Central memory CD8-positive, alpha-beta T cell (primary cell): ENCODE results near the gene MYO7A.

Source experiments
- ATAC-seq: fragments of 150-1000 bp; cut with Tn5 transposase; replicated peaks from 2 replicates; pipeline ENCODE4 v1.10.0; 2022; ENCODE audit warnings: mild to moderate bottlenecking, moderate FRiP score, moderate number of reproducible peaks; ENCODE audit not compliant: poor library complexity, severe bottlenecking; ENCODE audit errors: extremely low read depth
- DNase-seq, 2 donors: peaks; one replicate each; pipeline ENCODE4 v3.0.0; 2021; ENCODE audit warnings: low spot score in 2 of 2
- H3K27ac Mint-ChIP-seq: one replicate; pipeline ENCODE4 v1.8.0; 2022; ENCODE audit warnings: low read depth, mild to moderate bottlenecking, moderate library complexity, mixed read lengths
- H3K27me3 Mint-ChIP-seq: one replicate; pipeline ENCODE4 v1.8.0; 2022; ENCODE audit warnings: mixed read lengths
- H3K36me3 Mint-ChIP-seq: one replicate; pipeline ENCODE4 v1.8.0; 2022; ENCODE audit warnings: mild to moderate bottlenecking, moderate library complexity, mixed read lengths; ENCODE audit not compliant: insufficient read depth
- H3K4me1 Mint-ChIP-seq: one replicate; pipeline ENCODE4 v1.8.0; 2022; ENCODE audit warnings: mixed read lengths
- H3K4me3 Mint-ChIP-seq: one replicate; pipeline ENCODE4 v1.8.0; 2022; ENCODE audit warnings: mild to moderate bottlenecking, moderate library complexity, mixed read lengths
- H3K9me3 Mint-ChIP-seq: one replicate; pipeline ENCODE4 v1.8.0; 2022; ENCODE audit warnings: mixed read lengths

The MYO7A gene

DNA sequence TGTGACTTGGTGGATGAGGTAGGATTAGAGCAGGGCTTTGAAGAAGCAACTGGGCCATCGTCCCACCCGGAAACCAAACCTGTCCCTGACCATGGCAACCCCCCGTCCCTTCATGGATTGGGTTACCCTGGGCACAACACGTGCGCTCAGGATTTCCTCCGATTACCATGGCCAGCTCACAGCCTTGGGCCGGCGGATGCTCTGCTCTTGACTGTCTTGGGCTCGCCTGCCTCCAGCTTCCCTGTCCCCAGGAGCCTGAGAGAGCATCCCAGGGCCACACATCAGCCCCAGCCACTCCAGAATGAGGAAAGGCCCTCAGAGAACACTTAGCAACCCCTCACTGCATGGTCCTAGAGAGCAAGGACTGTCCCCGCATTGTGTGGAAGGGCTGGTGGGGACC, 22.8 kb downstream of the MYO7A start:
- Mint-ChIP-seq H3K36me3 (peaks cover 2% of the 10 kb centered on the region), H3K4me3 (no peak overlapping the region), H3K9me3 (no peaks in the 10 kb centered on the region), H3K27ac (no peak overlapping the region), H3K4me1 (peaks cover 35% of the 10 kb centered on the region), H3K27me3 (no peaks in the 10 kb centered on the region)
- ATAC-seq (no peak), DNase-seq (no peak)

DNA sequence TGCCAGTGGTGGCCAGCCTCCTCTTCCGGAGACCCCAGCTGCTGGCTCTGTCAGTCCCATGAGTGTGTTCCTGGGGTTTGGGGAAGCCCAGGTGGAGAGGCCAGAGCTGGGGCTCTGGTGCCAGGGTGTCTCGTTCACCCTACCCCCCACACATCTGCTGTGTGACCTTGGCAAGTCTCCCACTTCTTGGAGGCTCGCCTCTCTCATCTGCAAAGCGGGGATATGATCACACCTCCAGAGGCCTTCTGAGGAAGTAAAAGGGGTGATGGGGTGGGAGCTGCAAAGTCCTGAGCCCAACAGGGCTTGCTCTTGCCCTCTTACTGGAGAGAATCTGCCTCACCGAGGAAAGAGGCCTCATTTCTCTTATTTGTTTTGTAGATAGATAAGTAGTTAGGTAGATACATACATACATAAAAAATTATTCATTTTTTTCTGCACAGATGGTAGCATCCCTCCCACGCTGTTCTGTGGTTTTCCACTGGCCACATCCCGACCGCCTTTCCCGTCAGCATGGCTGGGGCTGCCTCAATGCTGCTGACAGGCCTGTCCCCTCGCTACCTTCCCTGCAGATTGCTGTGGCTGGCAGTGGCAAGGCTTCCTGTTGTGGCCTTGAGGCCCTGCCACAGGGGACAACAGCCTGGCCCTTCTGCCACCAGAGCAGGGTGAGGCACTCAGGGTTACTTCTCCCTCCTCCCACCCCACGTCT, 23.9 kb downstream of the MYO7A start:
- ATAC-seq = peak; percentile 66
- Mint-ChIP-seq H3K27ac (peak overlapping the region; percentile 26), H3K27me3 (no peaks in the 10 kb centered on the region), H3K4me3 (peak overlapping the region; percentile 9), H3K4me1 (peaks cover 35% of the 10 kb centered on the region), H3K36me3 (peaks cover 2% of the 10 kb centered on the region), H3K9me3 (no peaks in the 10 kb centered on the region)
- DNase-seq = peak in 1 of 2 donors; percentile 45

DNA sequence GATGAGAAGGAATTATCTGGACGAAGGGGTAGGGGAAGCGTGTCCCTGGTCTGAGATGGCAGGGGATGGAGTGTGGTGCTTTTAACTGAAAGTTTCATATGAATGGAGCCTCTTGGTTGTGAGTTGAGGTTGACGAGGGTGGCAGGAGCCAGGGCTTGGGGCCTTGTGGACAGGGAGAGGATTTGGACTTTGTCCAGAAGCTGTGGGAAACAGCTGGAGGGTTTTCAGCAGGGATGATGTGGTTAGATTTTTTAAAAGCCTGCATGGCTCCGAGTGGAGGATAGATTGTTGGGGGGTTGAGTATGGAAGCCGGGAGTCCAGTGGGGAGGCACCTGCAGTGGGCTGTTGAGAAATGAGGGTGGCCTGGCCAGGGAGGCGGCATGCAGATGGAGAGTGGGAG, 24.8 kb downstream of the MYO7A start:
- peak overlapping the region; percentile 26 for H3K27ac Mint-ChIP-seq

DNA sequence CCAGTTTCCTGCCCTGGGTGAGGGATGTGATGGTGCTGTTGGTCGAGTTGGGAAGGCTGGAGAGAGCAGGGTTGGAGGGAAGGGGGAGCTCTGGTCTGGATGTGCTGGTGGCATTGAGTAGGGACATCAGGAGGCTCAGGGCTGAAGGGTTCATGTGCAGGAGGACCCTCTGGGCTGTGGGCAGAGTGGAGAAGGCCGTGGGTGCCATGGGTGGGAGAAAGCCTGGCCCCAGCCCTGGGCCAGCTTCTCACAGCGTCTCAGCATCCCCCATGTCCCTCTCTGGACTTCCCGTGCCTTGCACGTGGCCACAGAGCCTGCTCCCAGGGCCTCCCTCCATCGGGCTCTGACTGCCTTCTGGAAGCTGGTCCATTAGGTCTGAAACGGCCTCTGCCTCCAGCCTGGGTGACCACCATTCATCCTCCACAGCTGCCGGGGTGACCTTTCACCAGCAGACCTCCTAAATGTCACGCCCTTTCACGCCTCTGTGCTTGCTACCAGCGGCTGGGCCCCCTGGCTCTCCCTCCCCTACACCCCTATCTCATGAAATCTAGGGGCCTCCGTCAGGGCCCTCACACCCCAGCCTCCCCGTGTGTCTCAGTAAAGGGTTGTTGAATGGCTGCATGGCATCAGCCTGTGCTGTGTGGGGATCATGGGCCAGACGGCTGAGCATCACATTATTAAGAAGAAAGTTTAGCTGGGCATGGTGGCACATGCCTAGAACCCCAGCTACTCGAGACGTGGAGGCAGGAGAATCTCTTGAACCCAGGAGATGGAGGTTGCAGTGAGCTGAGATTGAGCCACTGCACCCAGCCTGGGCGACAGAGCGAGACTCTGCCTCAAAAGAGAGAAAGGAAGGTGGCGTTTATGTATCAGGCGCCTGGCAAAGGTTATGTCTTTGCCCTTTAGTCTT, 25.5 kb downstream of the MYO7A start:
- ATAC-seq (no peak), DNase-seq (no peak)
- no peak overlapping the region for H3K4me3 Mint-ChIP-seq
- H3K36me3 Mint-ChIP-seq = peaks cover 2% of the 10 kb centered on the region
- H3K4me1 Mint-ChIP-seq = peaks cover 28% of the 10 kb centered on the region
- no peaks in the 10 kb centered on the region for H3K9me3 Mint-ChIP-seq
- H3K27me3 Mint-ChIP-seq = no peaks in the 10 kb centered on the region
- peak overlapping the region; percentile 26 for H3K27ac Mint-ChIP-seq

More for the DNA sequence above, 24.8 kb downstream of the MYO7A start:
- ATAC-seq (no peak), DNase-seq (no peak)
- Mint-ChIP-seq H3K4me1 (peaks cover 35% of the 10 kb centered on the region), H3K36me3 (peaks cover 2% of the 10 kb centered on the region), H3K27me3 (no peaks in the 10 kb centered on the region), H3K4me3 (peak overlapping the region; percentile 9), H3K9me3 (no peaks in the 10 kb centered on the region)

DNA sequence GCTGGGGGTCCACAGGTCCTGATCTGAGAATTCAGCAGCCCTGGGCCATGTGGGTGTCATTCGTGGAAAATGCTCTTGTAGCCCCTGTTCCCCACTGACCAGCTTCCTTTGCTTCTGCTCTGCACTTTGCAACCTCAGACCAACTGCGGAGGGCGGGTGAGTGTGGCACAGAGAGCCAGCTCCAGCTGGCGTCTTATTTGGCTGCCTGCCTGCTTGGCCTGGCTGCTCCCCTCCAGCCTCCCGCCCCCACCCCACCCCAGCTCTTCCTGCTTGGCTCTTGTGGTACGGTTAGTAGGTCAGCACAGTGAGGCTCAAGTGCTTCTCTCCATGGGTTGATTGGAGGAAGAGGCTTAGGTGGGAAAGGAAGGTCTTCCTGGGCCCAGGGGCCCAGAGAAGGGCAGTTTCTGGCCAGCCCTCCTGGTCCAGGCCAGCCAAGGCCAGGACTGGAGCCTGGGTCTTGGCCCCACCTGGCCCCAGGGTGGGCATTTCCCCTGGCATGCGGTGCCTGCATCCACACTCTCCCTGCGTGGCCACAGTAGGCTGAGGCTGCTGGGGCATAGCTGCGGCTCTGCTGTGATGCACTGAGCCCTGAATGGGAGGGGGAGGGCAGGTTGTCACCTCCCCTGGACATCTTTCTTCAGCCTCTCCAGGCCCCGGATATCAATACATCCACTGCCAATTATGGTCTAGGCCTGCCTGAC, 26.5 kb downstream of the MYO7A start:
- H3K9me3 Mint-ChIP-seq = no peaks in the 10 kb centered on the region
- peaks cover 27% of the 10 kb centered on the region for H3K4me1 Mint-ChIP-seq
- peaks cover 2% of the 10 kb centered on the region for H3K36me3 Mint-ChIP-seq
- no peak overlapping the region for H3K27ac Mint-ChIP-seq
- no peak overlapping the region for H3K4me3 Mint-ChIP-seq
- no peak for ATAC-seq
- DNase-seq = no peak
- H3K27me3 Mint-ChIP-seq = no peaks in the 10 kb centered on the region

DNA sequence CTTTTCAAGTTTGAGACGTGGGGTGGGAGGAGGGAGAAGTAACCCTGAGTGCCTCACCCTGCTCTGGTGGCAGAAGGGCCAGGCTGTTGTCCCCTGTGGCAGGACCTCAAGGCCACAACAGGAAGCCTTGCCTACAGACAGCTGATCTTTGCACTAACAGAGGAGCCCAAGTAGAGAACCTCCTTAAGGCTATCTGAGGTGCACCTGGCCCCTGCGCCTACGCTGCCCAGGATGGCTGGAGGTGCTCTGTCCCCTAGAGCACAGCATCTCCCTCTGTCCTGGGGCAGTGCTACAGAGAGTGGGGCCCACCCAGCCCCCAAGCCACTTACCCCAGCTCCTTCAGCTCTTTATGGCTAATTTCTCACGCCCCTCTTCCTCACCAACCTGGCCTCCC, 27.0 kb downstream of the MYO7A start:
- no peak overlapping the region for H3K4me3 Mint-ChIP-seq
- H3K36me3 Mint-ChIP-seq = peaks cover 2% of the 10 kb centered on the region
- H3K4me1 Mint-ChIP-seq = peaks cover 27% of the 10 kb centered on the region
- no peaks in the 10 kb centered on the region for H3K27me3 Mint-ChIP-seq
- H3K9me3 Mint-ChIP-seq = no peaks in the 10 kb centered on the region
- ATAC-seq = no peak
- no peak for DNase-seq
- H3K27ac Mint-ChIP-seq = no peak overlapping the region

DNA sequence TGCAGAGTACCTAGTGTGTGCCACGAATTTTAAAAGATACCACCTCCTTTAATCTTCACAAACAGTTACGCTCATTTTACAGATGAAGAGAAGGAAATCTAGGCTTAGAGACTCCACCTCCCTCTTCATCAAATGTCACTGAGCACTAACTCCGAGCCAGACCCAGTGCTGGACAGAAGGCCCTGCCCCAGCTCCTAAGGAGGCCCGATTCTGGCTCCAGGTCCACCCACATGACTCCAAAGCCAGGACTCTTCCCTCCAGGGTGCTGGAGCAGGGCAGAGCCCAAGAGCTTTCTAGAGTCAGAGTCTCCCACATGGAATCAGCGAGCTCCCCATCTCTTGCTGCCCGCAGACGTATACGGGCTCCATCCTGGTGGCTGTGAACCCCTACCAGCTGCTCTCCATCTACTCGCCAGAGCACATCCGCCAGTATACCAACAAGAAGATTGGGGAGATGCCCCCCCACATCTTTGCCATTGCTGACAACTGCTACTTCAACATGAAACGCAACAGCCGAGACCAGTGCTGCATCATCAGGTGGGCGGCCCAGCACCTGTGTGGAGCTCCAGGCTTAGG, 27.6 kb downstream of the MYO7A start:
- Mint-ChIP-seq H3K4me3 (no peak overlapping the region), H3K27ac (no peak overlapping the region), H3K36me3 (peaks cover 2% of the 10 kb centered on the region), H3K4me1 (peaks cover 27% of the 10 kb centered on the region), H3K9me3 (no peaks in the 10 kb centered on the region), H3K27me3 (no peaks in the 10 kb centered on the region)
- ATAC-seq (no peak), DNase-seq (no peak)

DNA sequence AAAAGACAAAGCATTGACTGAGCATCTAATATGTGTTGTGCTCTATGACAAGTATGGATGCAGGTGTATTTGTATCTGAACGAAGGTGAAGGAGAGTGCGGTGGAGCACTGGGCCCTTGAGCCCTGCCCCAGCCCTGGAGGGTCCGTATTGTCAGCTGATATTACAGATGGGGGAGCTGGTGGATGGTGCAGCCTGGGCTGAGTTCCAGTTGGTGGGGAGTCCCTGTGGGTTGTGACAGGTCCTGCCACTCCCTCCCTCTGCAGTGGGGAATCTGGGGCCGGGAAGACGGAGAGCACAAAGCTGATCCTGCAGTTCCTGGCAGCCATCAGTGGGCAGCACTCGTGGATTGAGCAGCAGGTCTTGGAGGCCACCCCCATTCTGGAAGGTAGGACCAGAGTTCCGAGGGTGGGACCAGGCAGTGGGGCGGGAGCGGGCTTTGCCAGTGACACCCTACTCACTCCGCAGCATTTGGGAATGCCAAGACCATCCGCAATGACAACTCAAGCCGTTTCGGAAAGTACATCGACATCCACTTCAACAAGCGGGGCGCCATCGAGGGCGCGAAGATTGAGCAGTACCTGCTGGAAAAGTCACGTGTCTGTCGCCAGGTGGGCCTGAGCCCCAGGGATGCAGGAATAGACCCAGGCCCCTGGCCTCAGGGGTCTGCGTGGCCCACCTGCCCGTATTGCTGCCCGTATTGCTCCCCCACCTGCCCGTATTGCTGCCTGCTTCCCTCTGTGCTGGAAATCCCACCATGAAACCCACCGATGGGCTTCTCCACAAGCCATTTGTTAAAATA, 28.6 kb downstream of the MYO7A start:
- H3K27me3 Mint-ChIP-seq = no peaks in the 10 kb centered on the region
- no peak overlapping the region for H3K4me3 Mint-ChIP-seq
- DNase-seq (no peak), ATAC-seq (no peak)
- no peak overlapping the region for H3K27ac Mint-ChIP-seq
- peaks cover 2% of the 10 kb centered on the region for H3K36me3 Mint-ChIP-seq
- H3K4me1 Mint-ChIP-seq = peaks cover 23% of the 10 kb centered on the region
- no peaks in the 10 kb centered on the region for H3K9me3 Mint-ChIP-seq

DNA sequence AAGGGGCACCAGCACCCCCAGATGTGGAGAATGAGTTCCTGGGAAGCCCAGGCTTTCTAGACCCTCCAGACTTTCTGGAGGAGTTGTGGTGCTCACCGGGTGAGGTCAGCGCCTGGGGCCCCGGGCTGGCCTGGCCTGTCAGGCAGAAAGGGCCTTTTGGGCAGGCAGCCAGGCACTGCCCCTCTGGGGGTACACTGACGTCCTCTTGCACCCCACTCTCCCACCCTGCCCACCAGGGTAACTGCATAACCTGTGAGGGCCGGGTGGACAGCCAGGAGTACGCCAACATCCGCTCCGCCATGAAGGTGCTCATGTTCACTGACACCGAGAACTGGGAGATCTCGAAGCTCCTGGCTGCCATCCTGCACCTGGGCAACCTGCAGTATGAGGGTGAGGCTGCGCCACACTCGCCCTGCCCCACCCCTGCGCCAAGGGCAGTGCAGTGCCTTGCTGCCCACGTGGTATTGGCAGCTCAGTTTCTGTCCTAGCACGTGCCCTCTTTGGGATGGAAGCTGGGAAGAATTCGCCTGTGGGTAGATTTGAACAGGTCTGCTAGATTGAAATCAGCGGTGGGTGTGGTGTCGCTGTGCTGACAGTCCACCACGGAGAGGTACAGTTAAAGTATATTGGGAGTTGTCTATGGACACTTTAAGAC, 30.1 kb downstream of the MYO7A start:
- no peak overlapping the region for H3K4me3 Mint-ChIP-seq
- H3K27me3 Mint-ChIP-seq = no peaks in the 10 kb centered on the region
- H3K36me3 Mint-ChIP-seq = no peaks in the 10 kb centered on the region
- H3K4me1 Mint-ChIP-seq = peaks cover 7% of the 10 kb centered on the region
- peak overlapping the region; percentile 45 for H3K27ac Mint-ChIP-seq
- no peak for ATAC-seq
- DNase-seq = no peak
- H3K9me3 Mint-ChIP-seq = no peaks in the 10 kb centered on the region

DNA sequence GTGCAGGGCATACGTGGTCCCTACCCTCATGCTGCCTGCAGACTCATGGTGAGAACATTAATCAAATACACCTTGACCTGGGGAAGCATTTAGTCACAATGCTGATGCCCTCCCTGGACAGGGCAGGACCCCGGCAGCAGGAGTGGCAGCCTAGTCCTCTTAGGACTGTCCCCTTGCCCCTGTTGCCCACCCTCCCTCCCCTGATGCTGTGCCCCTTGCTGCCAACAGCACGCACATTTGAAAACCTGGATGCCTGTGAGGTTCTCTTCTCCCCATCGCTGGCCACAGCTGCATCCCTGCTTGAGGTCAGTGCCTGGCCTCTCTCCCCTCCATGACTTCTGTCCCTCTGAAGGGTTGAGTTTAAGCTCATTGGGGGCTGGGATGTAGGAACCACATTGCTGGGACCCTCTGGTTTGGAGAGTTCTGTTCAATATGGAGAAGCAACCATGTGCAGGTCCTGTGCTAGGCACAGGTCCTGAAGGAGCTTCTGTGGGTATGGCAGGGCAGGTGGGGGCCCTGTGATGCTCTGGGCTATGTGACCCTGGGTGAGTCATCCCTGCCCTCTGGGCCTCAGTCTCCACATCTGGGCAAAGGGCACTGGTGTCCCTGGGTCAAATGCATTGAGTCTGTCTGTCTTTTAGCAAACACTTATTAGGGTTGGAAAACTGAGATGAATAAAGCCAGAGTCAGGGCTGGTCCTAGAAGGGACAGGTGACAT, 31.3 kb downstream of the MYO7A start:
- H3K36me3 Mint-ChIP-seq = no peaks in the 10 kb centered on the region
- no peak for ATAC-seq
- no peaks in the 10 kb centered on the region for H3K9me3 Mint-ChIP-seq
- H3K4me1 Mint-ChIP-seq = no peaks in the 10 kb centered on the region
- H3K27ac Mint-ChIP-seq = no peak overlapping the region
- no peak for DNase-seq
- no peak overlapping the region for H3K4me3 Mint-ChIP-seq
- H3K27me3 Mint-ChIP-seq = no peaks in the 10 kb centered on the region

DNA sequence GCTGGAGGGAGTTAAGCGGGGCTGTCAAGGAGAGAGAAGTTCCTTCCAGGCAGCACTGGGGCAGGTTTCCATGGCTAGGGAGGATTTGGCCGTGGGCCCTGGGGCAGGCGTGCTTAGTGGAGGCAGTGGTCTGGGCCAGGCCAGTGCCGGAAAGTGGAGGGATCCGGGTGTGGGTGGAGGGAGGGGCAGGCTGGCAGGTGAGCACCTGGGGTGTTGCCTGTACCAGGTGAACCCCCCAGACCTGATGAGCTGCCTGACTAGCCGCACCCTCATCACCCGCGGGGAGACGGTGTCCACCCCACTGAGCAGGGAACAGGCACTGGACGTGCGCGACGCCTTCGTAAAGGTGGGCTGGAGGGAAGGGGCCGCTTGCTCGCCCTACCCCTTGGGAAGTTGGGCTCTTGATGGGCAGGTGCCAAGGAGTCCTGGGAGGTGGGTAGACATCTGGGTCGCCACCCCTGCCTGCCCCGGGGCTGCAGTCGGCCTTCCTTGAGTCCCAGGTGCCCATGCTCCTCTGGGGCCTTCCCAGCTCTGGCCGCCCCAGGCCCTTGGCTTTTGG, 32.0 kb downstream of the MYO7A start:
- DNase-seq = no peak
- Mint-ChIP-seq H3K27me3 (no peaks in the 10 kb centered on the region), H3K9me3 (no peaks in the 10 kb centered on the region), H3K36me3 (no peaks in the 10 kb centered on the region), H3K4me3 (no peak overlapping the region), H3K27ac (no peak overlapping the region), H3K4me1 (no peaks in the 10 kb centered on the region)
- no peak for ATAC-seq
